Measurements from ENCODE around the gene CEP164.

Gene CEP164

DNA sequence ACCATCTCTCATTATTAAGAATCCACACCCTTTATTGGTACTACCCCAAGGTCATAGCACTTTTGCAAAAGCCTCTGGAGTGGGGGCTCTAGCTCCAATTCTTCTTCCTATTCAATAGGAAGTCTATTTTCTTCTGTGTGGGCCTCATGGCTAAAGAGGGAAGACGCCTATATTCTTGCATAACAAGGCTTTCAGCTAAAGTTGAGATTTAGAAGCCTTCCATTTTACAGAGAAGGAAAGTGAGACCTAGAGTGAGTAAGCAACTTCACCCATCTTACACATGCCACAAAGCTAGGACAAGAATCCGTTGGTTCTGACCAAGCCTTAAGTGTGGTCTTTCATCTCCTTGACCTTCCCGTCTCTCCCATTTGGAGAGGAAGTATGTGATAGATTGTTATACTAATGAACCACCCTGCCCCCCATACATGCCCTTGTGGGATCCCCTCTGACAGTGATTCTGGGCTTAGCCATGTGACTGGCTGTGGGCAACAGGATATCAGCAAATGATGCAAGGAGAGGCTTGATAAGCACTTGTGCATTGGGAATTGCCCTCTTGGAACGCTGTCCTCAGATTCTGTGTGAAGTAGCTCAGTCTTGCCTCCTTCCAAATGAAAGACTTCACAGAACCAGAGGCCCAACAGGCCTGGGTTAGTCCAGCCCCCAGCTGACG, 23.9 kb upstream of the CEP164 start:
- H3K27ac ChIP-seq (ENCODE audit: low read depth, low read length) = no peak overlapping the region
- no peaks in the 10 kb centered on the region for H3K79me2 ChIP-seq (ENCODE audit: control insufficient read depth, insufficient read depth, low read length, unreplicated experiment)
- H3K4me3 ChIP-seq (ENCODE audit: low read depth, low read length) = no peak overlapping the region
- H3K27me3 ChIP-seq (ENCODE audit: insufficient read depth, low read length) = no peaks in the 10 kb centered on the region
- no peaks in the 10 kb centered on the region for H3K36me3 ChIP-seq (ENCODE audit: insufficient read depth, low read length)
- no peaks in the 10 kb centered on the region for H3K4me1 ChIP-seq (ENCODE audit: control insufficient read depth, insufficient read depth, low read length, unreplicated experiment)
- H2AFZ ChIP-seq (ENCODE audit: low read length, unreplicated experiment) = no peak overlapping the region

GRCh38 chr11:117305145-117305544, 22.5 kb upstream of the CEP164 start:
- Histone ChIP-seq H2AFZ (ENCODE audit: low read length, unreplicated experiment) (no peak overlapping the region), H3K4me1 (ENCODE audit: control insufficient read depth, insufficient read depth, low read length, unreplicated experiment) (no peaks in the 10 kb centered on the region), H3K27ac (ENCODE audit: low read depth, low read length) (no peak overlapping the region), H3K36me3 (ENCODE audit: insufficient read depth, low read length) (no peaks in the 10 kb centered on the region), H3K79me2 (ENCODE audit: control insufficient read depth, insufficient read depth, low read length, unreplicated experiment) (no peaks in the 10 kb centered on the region), H3K4me3 (ENCODE audit: low read depth, low read length) (no peak overlapping the region), H3K27me3 (ENCODE audit: insufficient read depth, low read length) (no peaks in the 10 kb centered on the region)

DNA sequence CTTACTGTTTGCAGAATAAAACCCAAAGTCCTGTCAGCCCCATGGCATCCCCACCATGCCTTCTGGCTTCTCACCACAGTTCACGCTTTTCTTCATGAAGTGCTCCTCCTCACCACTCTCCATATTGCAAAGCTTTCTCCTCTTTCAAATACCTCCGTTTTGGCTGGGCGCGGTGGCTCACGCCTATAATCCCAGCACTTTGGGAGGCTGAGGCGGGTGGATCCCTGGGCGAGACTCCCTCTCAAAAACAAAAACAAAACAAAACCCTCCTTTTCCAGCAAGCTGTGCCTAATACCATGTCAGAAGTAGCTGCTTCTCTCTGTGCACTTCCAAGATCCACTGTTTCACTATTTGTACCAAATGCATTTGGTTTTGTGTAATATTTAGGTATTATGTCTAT, 18.3 kb upstream of the CEP164 start:
- Histone ChIP-seq H3K36me3 (ENCODE audit: insufficient read depth, low read length) (no peaks in the 10 kb centered on the region), H2AFZ (ENCODE audit: low read length, unreplicated experiment) (no peak overlapping the region)

GRCh38 chr11:117313091-117313490, 14.6 kb upstream of the CEP164 start:
- Histone ChIP-seq H3K4me3 (ENCODE audit: low read depth, low read length) (no peak overlapping the region), H3K4me1 (ENCODE audit: control insufficient read depth, insufficient read depth, low read length, unreplicated experiment) (peaks cover 7% of the 10 kb centered on the region), H3K27me3 (ENCODE audit: insufficient read depth, low read length) (no peaks in the 10 kb centered on the region), H3K36me3 (ENCODE audit: insufficient read depth, low read length) (no peaks in the 10 kb centered on the region), H3K27ac (ENCODE audit: low read depth, low read length) (no peak overlapping the region), H2AFZ (ENCODE audit: low read length, unreplicated experiment) (no peak overlapping the region), H3K79me2 (ENCODE audit: control insufficient read depth, insufficient read depth, low read length, unreplicated experiment) (peaks cover 23% of the 10 kb centered on the region)

More for the DNA sequence above, 18.3 kb upstream of the CEP164 start:
- no peak overlapping the region for H3K4me3 ChIP-seq (ENCODE audit: low read depth, low read length)
- H3K79me2 ChIP-seq (ENCODE audit: control insufficient read depth, insufficient read depth, low read length, unreplicated experiment) = peaks cover 10% of the 10 kb centered on the region
- no peaks in the 10 kb centered on the region for H3K27me3 ChIP-seq (ENCODE audit: insufficient read depth, low read length)
- no peaks in the 10 kb centered on the region for H3K4me1 ChIP-seq (ENCODE audit: control insufficient read depth, insufficient read depth, low read length, unreplicated experiment)
- no peak overlapping the region for H3K27ac ChIP-seq (ENCODE audit: low read depth, low read length)

DNA sequence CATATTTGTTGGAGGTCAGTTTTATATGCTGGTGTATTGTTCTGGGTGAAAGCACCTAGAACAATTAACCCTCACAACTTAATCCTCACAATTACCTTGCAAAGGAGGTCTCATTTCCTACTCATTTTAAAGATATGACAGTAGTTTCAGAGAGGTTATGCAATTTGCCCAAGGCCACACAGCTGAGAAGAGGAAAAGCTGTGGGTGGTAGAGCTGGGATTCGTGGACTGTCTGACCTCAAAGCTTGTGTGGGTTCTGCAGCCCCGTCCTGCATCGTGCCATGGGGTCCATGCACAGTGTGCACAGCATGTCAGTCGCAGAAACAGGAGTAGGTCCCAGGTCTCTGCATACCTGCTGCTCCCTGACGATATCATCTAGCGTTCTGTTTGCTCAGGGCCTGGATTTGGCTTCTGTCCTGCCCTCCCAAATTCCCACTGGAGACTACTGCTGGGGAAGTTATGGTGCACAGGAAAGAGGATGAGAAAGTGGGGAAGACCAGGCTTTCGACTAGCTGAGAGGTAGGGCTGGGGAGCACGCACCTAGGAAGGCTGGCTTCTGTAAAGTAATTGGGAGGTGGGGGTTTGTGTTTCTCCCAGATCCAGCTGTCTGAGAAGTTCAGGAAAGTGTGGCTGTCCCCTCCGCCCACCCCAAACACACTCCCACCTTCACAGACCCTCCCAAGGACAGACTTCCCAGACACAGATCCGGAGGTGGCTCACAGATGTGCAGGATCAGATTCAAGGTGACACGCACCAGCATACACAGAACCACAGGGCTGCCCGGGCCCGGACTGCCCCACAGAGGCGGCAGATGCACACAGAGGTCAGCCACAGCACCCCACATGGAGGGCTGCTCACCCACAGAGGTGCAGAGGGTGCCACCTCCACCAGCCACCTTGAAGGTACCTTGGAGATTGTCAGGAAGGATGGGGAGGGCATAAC, 13.6 kb upstream of the CEP164 start:
- Histone ChIP-seq H3K79me2 (ENCODE audit: control insufficient read depth, insufficient read depth, low read length, unreplicated experiment) (peaks cover 23% of the 10 kb centered on the region), H3K4me3 (ENCODE audit: low read depth, low read length) (peak overlapping the region; percentile 84), H3K27ac (ENCODE audit: low read depth, low read length) (no peak overlapping the region), H3K36me3 (ENCODE audit: insufficient read depth, low read length) (no peaks in the 10 kb centered on the region), H3K27me3 (ENCODE audit: insufficient read depth, low read length) (no peaks in the 10 kb centered on the region), H2AFZ (ENCODE audit: low read length, unreplicated experiment) (no peak overlapping the region), H3K4me1 (ENCODE audit: control insufficient read depth, insufficient read depth, low read length, unreplicated experiment) (peaks cover 11% of the 10 kb centered on the region)

DNA sequence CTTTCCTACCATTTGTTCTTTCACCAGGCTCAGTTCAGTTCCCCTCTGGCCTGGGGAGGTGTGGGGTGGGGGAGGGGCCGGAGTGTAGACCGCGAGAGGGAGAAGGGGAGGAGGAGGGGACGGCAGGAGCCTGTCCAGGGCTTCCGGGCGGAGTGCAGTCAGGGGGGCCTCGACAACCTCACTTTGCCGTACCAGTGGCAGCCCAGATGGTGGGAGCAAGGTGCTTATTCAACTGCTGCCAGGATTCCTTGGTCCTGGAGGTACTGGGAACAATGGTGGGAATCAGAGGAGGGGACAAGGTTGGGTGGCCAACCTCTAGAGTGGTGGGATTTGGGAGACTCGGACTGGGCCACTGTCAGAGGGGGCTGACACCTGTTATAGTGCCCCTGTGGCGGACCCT, 12.8 kb upstream of the CEP164 start:
- Histone ChIP-seq H3K27me3 (ENCODE audit: insufficient read depth, low read length) (no peaks in the 10 kb centered on the region), H2AFZ (ENCODE audit: low read length, unreplicated experiment) (no peak overlapping the region), H3K4me3 (ENCODE audit: low read depth, low read length) (peak overlapping the region; percentile 84), H3K79me2 (ENCODE audit: control insufficient read depth, insufficient read depth, low read length, unreplicated experiment) (peaks cover 23% of the 10 kb centered on the region), H3K27ac (ENCODE audit: low read depth, low read length) (no peak overlapping the region), H3K4me1 (ENCODE audit: control insufficient read depth, insufficient read depth, low read length, unreplicated experiment) (peaks cover 18% of the 10 kb centered on the region), H3K36me3 (ENCODE audit: insufficient read depth, low read length) (no peaks in the 10 kb centered on the region)

- H3K27ac ChIP-seq (ENCODE audit: low read depth, low read length) = no peak overlapping the region
- peak overlapping the region; percentile 55 for H2AFZ ChIP-seq (ENCODE audit: low read length, unreplicated experiment)
- H3K4me1 ChIP-seq (ENCODE audit: control insufficient read depth, insufficient read depth, low read length, unreplicated experiment) = peaks cover 18% of the 10 kb centered on the region
- no peaks in the 10 kb centered on the region for H3K36me3 ChIP-seq (ENCODE audit: insufficient read depth, low read length)
- H3K79me2 ChIP-seq (ENCODE audit: control insufficient read depth, insufficient read depth, low read length, unreplicated experiment) = peaks cover 23% of the 10 kb centered on the region
- peak overlapping the region; percentile 84 for H3K4me3 ChIP-seq (ENCODE audit: low read depth, low read length)
- H3K27me3 ChIP-seq (ENCODE audit: insufficient read depth, low read length) = no peaks in the 10 kb centered on the region
Observed at GRCh38 chr11:117315285-117316196, 12.1 kb upstream of the CEP164 start.

GRCh38 chr11:117316197-117316961, 11.3 kb upstream of the CEP164 start, which contains the start of gene BACE1:
Gene BACE1 (minus strand): TSS chr11:117316256. CDS start chr11:117315795, 461 bp downstream.
- Histone ChIP-seq H3K27ac (ENCODE audit: low read depth, low read length) (no peak within 1 kb of the TSS), H2AFZ (ENCODE audit: low read length, unreplicated experiment) (peak within 1 kb of the TSS; percentile 87), H3K4me3 (ENCODE audit: low read depth, low read length) (peak within 1 kb of the TSS; percentile 84)

GRCh38 chr11:117318738-117319137, 8.9 kb upstream of the CEP164 start:
- peak overlapping the region; percentile 52 for H3K27ac ChIP-seq (ENCODE audit: low read depth, low read length)
- H3K36me3 ChIP-seq (ENCODE audit: insufficient read depth, low read length) = no peaks in the 10 kb centered on the region
- peak overlapping the region; percentile 40 for H2AFZ ChIP-seq (ENCODE audit: low read length, unreplicated experiment)
- peaks cover 17% of the 10 kb centered on the region for H3K79me2 ChIP-seq (ENCODE audit: control insufficient read depth, insufficient read depth, low read length, unreplicated experiment)
- H3K4me3 ChIP-seq (ENCODE audit: low read depth, low read length) = no peak overlapping the region
- H3K4me1 ChIP-seq (ENCODE audit: control insufficient read depth, insufficient read depth, low read length, unreplicated experiment) = peaks cover 18% of the 10 kb centered on the region
- H3K27me3 ChIP-seq (ENCODE audit: insufficient read depth, low read length) = no peaks in the 10 kb centered on the region

More at GRCh38 chr11:117316197-117316961, 11.3 kb upstream of the CEP164 start, which contains the start of gene BACE1:
- H3K79me2 ChIP-seq (ENCODE audit: control insufficient read depth, insufficient read depth, low read length, unreplicated experiment) = peaks cover 23% of the 10 kb centered on the region
- no peaks in the 10 kb centered on the region for H3K36me3 ChIP-seq (ENCODE audit: insufficient read depth, low read length)
- H3K27me3 ChIP-seq (ENCODE audit: insufficient read depth, low read length) = no peaks in the 10 kb centered on the region
- peaks cover 18% of the 10 kb centered on the region for H3K4me1 ChIP-seq (ENCODE audit: control insufficient read depth, insufficient read depth, low read length, unreplicated experiment)

All from ACC112 (cell line).